GM18951 (cell line): ENCODE measurements around the gene MMS19.

Source experiments
- POLR2A ChIP-seq: IDR thresholded peaks from 4 replicates; pipeline ENCODE4 v1.6.1; 2011; ENCODE audit warnings: mild to moderate bottlenecking; ENCODE audit not compliant: insufficient read length, insufficient read depth; ENCODE audit errors: extremely low read depth
- in situ Hi-C: fragments of 300-500 bp; cut with MboI; formaldehyde crosslinking; loops from one replicate; pipeline ENCODE4 v1.12.0; 2022; ENCODE audit warnings: low sequenced_read_pairs, mixed read lengths, inconsistent platforms; ENCODE audit not compliant: unreplicated experiment

Gene MMS19

DNA sequence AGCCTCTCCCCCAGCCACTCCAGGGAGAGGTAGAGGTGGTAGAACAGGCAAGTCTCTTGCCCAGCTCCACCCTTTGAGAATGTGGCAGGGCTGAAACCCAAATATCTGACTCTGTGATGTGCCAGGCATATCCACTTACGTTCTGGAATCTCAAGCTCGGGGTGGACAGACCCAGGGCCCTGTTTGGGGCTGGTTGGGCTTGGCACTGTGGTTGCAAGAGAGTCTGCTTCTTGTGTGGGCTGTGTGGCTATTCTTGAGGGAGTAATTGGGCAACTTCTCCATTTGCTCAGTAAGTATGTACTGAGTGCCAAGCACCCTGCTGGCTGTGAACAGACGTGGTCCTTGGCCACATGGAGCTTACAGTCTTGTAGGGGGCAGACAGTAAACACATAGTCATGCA is 5.2 kb upstream of the MMS19 start:
- no peak for TF ChIP-seq POLR2A
- in situ Hi-C loops: no loop called here

DNA sequence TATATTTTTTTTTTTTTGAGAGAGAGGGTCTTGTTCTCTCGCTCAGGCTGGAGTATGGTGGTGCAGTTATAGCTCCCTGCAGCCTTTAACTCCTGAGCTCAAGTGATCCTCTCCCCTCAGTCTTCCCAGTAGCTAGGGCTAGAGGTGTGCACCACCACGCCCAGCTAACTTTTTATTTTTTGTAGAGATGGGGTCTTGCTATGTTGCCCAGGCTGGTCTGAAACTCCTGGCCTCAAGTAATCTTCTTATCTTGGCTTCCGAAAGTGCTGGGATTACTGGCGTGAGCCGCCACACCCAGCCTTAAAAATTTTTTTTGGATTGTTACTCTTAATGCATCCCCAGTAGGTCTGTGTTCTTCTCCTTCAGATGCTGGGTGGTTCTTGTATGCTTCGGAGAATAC is 4.7 kb upstream of the MMS19 start:
- TF ChIP-seq POLR2A: no peak
- in situ Hi-C loops: no loop called here

DNA sequence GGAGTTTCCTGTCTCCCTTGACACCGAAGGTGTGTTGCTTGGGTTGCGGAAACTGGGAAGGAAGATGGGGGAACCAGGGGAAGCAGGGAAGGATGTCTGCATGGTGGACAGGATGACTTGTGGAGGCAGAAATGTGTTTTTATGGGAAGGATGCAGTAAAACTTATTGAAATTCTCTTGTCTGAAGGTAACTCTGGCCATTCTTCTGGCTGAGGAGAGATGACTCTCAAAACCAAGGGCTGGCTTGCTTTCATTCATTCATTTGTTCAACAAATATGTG is 2.0 kb upstream of the MMS19 start:
- in situ Hi-C loops: no loop called here
- no peak for TF ChIP-seq POLR2A

DNA sequence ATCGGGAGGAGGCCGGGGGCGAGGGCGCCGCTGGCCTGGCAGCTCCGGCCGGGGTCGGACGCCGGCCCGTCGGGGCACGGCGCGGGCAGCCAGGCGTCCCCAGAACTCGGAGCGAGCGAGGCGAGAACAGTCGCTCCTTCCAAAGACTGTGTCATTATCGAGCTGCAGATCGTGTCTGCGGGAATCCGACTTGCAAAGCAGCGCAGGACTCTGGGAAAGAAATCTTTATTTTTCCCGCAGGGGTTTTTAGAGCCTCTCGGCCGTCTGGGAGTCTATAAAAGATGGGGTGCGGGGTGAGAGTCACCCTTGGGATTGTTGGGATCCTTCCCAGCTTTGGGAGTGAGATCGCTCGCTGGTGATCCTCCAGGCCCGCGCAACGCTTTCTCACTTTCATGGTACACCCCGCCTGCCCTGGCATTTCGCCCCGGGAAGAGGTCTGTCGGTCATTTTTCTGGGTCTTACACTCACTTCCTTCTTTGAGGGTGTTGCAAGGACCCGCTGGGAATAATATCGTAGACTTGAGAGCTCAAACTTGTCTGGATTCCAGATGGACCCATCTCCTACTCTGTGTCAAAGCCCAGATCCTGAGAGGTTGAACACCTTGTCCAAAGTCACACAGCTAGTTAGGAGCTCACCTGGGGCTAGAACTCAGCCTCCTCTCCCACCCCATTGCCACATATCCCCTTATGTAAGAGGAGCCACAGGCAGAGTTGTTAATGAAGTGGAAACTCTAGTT is 1.5 kb upstream of the MMS19 start:
- in situ Hi-C loops: no loop called here

DNA sequence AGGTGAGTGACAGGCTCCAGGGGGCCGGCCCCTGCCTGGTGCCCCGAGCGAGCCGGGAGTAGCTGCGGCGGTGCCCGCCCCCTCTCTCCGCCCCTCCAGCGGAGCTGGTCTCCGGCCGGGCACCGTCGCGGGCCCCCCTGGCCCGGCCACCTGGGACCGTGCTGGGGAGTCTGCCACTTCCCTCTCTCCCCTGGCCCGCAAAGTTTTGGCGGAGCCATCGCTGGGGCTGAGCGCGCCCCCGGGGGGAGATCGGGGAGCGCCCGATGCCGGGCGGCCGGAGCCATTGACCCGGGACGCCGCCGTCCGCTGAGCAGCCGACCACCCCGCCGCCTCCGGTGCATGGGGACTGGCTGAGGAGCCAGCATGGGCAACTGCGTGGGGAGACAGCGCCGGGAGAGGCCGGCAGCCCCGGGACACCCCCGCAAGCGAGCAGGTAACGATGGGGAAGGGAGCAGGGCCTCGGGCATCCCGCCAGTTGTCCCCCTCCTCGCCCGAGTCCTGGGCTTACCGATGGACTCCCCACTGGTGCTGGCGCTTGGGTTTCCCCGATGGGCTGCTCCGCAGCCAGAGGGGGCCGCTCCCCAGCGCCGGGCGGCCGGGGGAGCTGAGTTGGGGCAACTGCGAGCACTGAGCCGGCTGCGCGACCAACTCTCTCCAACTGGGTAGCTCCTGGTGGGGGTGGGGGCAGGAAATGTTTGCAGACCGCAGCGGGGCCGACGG is 779 bp upstream of the MMS19 start, which contains the start of gene UBTD1:
UBTD1 (plus strand) TSS at position 84 of the 720 bp plus-strand sequence; CDS start at position 364, 280 bp downstream.
- no peak for TF ChIP-seq POLR2A
- in situ Hi-C loops: no loop called here

More for the DNA sequence above, 1.5 kb upstream of the MMS19 start:
- no peak for TF ChIP-seq POLR2A

DNA sequence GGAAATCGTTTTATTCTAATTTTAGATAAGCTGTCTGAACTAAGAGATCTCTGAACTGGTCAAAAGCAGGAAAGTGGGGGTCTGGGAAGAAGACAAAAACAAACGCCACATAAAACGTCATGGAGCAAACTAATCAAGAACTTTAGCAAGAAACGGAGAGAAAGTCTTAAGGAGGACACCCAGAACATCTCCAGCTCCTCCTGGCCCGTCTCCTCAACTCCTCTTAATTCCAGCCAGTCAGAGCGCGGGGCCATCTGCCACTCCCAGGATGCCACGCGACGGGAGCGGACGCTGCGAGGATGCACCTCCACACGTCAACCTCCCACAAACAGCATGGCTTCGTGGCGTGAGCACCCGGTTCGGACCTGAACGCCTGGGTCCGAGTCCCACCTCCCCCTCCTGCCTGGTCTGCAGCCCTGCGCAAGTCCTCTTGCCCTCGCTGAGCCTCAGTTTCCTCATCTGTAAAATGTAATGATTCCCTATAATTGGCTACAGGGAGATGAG is 598 bp downstream of the MMS19 start:
- TF ChIP-seq POLR2A: no peak
- in situ Hi-C loops: no loop called here

DNA sequence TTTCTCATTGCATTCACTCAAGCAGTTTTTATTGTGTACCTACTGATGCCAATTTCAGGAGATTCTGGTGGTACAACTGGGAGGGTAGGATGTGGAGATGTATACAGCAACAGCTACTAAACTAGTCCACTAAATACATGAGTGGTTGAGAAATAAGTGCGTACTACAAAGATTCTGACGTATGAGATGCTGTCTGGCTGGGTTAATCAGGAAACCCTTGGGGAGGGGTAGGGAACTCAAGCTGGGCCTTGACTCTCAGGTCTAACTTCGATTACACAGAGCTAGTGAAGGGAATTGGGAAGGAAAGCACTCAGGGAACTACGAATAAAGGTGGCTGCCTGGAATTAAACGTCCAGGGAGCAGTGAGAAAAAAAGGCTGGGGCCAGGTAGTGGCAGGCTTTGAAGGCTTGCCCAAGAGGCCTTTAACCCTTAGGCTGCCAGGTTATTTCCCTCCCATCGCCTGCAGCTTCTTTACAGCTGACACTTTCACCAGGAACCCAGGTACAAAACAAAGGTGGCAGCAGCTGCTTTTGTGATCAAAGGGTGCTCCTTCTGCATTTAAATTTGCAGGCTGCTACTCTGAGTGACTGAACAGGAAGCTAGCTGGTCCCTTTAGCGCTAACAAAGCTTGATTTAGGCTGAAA is 3.2 kb downstream of the MMS19 start:
- in situ Hi-C loops: no loop called here
- TF ChIP-seq POLR2A: no peak

DNA sequence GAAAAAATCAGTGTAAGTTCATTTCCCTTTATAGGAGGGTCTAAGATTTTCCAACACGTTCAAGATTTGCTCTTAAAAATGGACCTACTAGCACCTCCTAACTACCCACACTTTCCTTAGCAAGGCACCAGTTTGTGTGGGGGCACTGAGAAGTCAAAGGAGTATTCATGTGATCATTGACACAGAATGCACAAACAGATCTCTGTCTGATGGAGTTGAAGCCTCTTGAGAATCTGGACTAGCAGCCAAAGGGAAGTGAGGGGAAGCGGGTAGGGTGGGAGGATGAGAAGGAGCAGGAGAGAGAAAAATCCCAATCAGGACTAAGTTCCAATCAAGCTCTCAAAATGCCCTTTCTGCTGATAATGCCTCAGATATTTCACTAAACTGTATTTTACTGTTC is 4.1 kb downstream of the MMS19 start:
- in situ Hi-C loops: no loop called here

DNA sequence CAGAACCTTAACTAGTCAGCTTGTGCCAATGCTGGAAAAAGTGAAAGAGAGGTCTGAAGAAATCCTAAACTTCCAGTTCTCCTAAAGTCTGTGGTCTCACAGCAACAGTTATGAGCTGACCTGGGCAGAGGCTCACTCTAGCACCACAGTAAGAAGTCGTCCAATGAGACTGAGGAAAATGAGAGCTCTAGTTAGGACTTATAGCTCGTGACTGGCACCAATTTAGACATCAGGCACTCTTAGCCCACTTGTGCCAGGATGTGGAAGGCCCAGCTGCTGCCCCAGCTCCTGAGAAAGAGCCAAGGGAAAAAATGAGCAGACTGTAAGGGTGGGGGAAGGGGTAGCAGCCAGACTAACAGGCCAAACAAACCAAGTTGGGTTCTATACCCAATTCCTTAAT is 7.6 kb downstream of the MMS19 start:
- in situ Hi-C loops: no loop called here
- no peak for TF ChIP-seq POLR2A

More for the DNA sequence above, 4.1 kb downstream of the MMS19 start:
- no peak for TF ChIP-seq POLR2A

DNA sequence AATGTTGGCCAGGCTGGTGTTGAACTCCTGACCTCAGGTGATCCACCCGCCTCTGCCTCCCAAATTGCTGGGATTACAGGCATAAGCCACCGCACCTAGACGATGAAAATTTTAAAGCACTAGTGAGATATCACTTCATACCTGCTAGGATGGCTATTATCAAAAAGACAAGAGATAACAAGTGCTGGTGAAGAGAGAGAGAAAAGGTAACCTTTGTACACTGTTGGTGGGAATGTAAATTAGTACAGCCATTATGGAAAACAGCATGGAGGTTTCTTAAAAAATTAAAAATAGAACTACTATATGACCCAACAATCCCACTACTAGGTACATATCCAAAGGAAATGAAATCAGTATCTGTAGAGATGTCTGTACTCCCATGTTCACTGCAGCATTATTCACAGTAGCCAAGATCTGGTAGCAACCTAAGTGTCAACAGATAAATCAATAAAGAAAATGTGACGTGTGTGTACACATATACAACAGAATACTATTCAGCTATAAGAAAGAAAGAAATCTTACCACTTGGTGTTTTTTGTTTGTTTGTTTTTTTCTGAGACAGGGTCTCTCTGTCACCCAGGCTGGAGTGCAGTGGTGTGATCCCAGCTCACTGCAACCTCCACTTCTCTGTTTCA is 12.5 kb downstream of the MMS19 start:
- in situ Hi-C loops: no loop called here
- TF ChIP-seq POLR2A: no peak

DNA sequence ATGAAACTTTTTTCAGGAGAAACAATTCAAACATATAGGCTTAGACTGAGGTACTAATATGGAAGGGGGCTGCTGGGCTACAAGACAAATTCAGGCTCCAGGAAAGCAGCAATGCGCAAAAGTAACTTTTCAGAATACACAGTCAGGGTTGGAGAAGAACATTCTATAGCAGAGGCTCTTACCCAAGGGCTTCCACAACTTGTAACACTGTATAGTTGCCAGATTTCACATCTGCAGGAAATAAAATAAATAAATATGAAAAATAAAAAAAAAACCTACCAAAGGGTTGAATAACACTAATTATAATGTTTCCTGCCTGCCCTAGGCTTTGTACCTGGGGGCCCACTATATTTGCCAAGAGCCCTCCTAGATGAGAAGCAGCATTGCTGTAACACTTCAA is 14.3 kb downstream of the MMS19 start:
- in situ Hi-C loops: no loop called here
- no peak for TF ChIP-seq POLR2A

DNA sequence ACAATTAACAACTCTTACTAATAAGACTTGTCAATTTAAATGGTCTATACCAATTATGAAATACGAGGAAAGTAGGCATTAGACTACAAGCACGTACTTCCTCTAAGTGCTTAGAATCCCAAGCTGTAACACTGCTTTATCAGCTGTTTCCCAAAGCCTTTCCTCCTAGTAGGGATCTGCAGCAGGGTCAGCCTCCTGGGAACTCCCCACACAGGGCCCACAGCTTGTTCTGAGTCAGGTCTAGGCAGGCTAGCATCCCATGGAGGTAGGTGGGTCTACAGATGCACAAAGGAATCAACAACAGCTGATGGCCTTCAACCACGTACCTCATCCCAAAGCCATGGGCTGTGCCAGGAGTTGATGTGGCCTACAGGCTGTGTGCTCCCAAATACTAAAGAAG is 14.7 kb downstream of the MMS19 start:
- TF ChIP-seq POLR2A: no peak
- in situ Hi-C loops: no loop called here

DNA sequence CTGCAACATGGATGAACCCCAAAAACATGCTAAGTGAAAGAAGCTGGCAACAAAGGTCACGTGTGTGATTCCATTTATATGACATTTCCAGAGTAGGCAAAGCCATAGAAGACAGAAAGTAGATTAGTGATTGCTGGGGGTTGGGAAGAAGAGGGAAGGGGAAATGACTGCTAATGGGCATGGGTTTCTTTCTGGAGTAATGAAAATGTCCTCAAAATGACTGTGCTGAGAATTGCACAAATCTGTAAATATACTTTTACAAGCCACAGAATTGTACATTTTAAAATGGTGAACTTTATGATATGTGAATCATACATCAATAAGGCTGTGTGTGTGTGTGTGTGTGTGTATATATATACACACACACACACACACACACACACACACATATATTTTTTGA is 15.8 kb downstream of the MMS19 start:
- in situ Hi-C loops: no loop called here
- TF ChIP-seq POLR2A: no peak
